Skeletal muscle tissue (tissue), 4 donors: ENCODE measurements around the gene INTS1. TPM values are rescaled to one million over a fixed set of nuclear protein-coding genes. Genes with fewer than 3 reads are reported as not detected.
A peak's percentile ranks its signal among the peaks of the same experiment; 100 is the strongest.

Experiments
- H3K27ac ChIP-seq: one replicate; pipeline ENCODE4 v1.7.0; 2013; ENCODE audit warnings: mild to moderate bottlenecking, low read depth, low read length, inconsistent platforms
- H3K27me3 ChIP-seq, 3 donors: one replicate each; pipeline ENCODE4 v1.7.0; 2013; ENCODE audit warnings: low read length in 3 of 3; ENCODE audit not compliant: control insufficient read depth in 3 of 3, insufficient read depth in 3 of 3
- H3K36me3 ChIP-seq, 3 donors: one replicate each; pipeline ENCODE4 v1.7.0; 2013; ENCODE audit warnings: low read length in 3 of 3; ENCODE audit not compliant: control insufficient read depth in 3 of 3, insufficient read depth in 3 of 3
- H3K4me1 ChIP-seq, 3 donors: one replicate each; pipeline ENCODE4 v1.7.0; 2013; ENCODE audit warnings: low read length in 3 of 3, mild to moderate bottlenecking in 3 of 3; ENCODE audit not compliant: control insufficient read depth in 3 of 3, insufficient read depth in 3 of 3
- H3K4me3 ChIP-seq, 3 donors: one replicate each; pipeline ENCODE4 v1.7.0; 2013; ENCODE audit warnings: low read length in 3 of 3
- H3K9ac ChIP-seq, 3 donors: one replicate each; pipeline ENCODE4 v1.7.0; 2013; ENCODE audit warnings: low read length in 3 of 3, mild to moderate bottlenecking in 3 of 3, moderate library complexity in 2 of 3, low read depth in 1 of 3
- H3K9me3 ChIP-seq, 3 donors: one replicate each; pipeline ENCODE4 v1.7.0; 2013; ENCODE audit warnings: low read length in 3 of 3; ENCODE audit not compliant: control insufficient read depth in 3 of 3
- total RNA-seq: library from RNA; depleted of rRNA; stranded (reverse); fragments of >200 nt; gene quantifications from one replicate; pipeline ENCODE4 v1.2.3, GENCODE V29; 2014
- donor health status: Osteomylitis.

INTS1 gene
- total RNA-seq, 1 donor from 2014 or later, result 16.7 TPM

DNA sequence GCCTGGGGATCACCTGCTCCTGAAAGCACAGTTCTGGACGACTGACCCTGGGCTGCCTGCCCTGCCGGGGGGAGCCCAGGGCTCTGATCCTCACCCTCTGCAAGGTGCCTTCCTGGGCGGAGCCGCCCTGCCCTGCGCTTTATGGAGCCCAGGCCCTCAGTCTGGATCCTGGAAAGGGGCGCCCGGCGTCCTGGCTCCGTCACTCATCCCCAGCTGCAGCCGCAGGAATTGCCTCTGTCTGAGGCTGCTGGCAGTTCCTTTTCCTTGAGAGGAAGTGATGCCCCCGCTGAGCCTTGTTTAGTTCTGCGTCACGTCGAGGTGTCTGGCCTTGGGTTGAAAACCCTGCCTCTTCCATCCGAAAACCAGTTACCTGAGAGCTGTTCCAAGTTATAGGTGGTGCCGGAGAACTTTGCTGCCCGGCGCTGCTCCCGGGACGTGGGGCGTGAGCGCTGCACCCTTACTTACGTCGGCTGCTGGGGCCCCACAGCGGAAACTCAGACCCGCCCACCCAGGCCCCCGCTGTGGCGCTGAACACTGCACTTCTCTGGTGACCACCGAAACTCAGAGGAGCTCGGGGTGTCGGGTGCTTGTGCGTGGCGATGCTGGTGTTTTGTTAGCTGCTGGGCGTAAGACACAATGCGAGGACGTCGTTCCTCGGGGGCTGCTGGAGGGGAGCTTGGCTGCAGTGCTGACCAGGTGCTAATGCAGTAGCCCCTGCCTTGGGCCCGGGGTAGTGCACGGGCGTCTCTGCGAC is 31.7 kb upstream of the INTS1 start:
- Histone ChIP-seq H3K4me3 (peak overlapping the region; percentile 66 to 83 (median 82)), H3K9ac (peak overlapping the region in 2 of 3 donors; percentile 94 to 96), H3K9me3 (no peaks in the 10 kb centered on the region), H3K36me3 (peaks cover 11 to 17% (median 11%) of the 10 kb centered on the region in 3 donors), H3K27ac (peak overlapping the region; percentile 100), H3K27me3 (no peaks in the 10 kb centered on the region), H3K4me1 (peaks cover 60 to 79% (median 74%) of the 10 kb centered on the region in 3 donors)

- Histone ChIP-seq H3K9ac (peak overlapping the region in 2 of 3 donors; percentile 25 to 92), H3K27me3 (no peaks in the 10 kb centered on the region), H3K4me3 (no peak overlapping the region), H3K4me1 (peaks cover 60 to 81% (median 74%) of the 10 kb centered on the region in 3 donors), H3K27ac (peak overlapping the region; percentile 100), H3K9me3 (no peaks in the 10 kb centered on the region), H3K36me3 (peaks cover 5 to 11% (median 7%) of the 10 kb centered on the region in 3 donors)
Measured at GRCh38 chr7:1535100-1535458, 30.9 kb upstream of the INTS1 start.

DNA sequence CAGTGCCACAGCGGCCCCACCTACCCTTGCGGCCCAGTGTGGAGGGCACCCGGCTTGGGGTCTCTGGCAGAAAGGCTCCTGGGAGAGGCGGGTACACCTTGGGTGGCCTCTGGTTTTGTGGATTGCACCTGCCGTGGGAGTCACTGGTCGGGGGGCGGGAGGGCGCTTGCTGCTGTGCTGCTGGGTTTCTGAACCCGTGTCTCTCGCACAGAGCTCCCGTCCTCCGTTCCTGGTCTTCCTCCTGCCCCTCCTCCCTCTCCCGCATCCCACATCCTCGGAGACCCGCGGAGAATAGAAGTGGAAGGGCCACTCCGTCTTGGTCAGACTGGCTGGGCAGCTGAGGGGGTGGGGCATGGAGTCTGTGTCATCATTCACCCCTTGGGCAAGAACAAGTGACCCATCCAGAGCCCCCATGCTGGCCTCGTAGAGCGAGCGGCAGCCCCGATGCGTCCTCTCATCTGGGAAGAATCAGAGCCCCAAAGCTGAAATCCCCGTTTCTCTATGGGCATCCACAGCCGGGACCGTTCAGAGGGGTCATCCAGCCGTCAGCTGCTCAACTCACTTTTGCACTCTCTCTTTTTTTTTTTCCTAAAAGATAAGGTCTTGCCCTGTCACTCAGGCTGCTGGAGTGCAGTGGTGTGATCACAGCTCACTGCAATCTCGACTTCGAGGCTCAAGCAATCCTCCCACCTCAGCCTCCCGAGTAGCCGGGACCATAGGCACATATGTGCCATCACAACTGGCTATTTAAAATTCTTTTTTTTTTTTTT is 30.3 kb upstream of the INTS1 start:
- H3K36me3 ChIP-seq, result peaks cover 2 to 5% (median 4%) of the 10 kb centered on the region in 3 donors
- peak overlapping the region in 2 of 3 donors; percentile 92 to 95 for H3K9ac ChIP-seq
- peaks cover 63 to 82% (median 74%) of the 10 kb centered on the region in 3 donors for H3K4me1 ChIP-seq
- peak overlapping the region in 1 of 3 donors; percentile 29 for H3K4me3 ChIP-seq
- H3K9me3 ChIP-seq, result no peaks in the 10 kb centered on the region
- no peaks in the 10 kb centered on the region for H3K27me3 ChIP-seq
- H3K27ac ChIP-seq, result peak overlapping the region; percentile 100

DNA sequence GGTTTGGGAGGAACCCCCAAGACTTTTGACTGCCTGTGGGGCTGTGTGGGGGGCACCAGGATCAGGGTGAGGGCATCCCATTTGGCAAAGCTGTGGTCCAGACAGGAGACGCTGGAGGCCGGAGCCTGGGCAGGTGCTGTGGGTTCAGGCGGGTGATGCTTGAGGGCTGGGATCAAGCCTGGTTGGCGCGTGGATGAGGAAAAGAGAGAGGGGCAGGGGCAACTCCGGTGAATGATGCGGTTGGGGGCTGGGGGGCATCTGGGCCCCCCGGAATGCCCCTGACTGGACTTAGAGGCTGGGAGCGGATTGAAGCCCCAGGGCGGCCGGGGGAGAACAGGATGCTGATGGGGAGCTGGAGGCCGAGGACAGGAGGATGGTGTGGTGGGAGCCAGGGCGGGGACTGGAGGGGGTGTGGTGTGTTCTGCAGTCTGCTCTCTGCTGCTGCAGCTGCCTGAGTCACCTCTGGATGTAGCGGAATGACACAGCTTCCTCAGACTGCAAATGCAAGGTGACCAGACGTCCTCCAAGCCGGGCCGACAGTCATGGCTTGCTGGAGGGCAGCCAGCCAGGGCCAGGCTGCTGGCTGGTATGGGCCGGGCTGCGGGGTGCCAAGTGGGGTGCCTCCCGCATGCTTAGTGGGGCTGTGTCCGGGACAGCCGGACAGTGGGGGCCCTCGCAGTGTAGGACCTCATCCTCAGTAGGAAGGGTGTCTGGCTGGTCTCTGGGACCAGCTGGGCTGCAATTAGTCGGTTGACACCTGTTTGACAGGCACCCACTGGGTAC is 29.5 kb upstream of the INTS1 start:
- Histone ChIP-seq H3K9me3 (no peaks in the 10 kb centered on the region), H3K4me3 (peak overlapping the region; percentile 75 to 83 (median 81)), H3K4me1 (peaks cover 58 to 74% (median 68%) of the 10 kb centered on the region in 3 donors), H3K36me3 (no peaks in the 10 kb centered on the region), H3K27me3 (no peaks in the 10 kb centered on the region), H3K9ac (peak overlapping the region; percentile 80 to 95 (median 92)), H3K27ac (peak overlapping the region; percentile 100)

GRCh38 chr7:1533255-1533546 is 29.0 kb upstream of the INTS1 start:
- no peaks in the 10 kb centered on the region for H3K27me3 ChIP-seq
- peak overlapping the region; percentile 75 to 83 (median 81) for H3K4me3 ChIP-seq
- peak overlapping the region; percentile 80 to 95 (median 92) for H3K9ac ChIP-seq
- H3K4me1 ChIP-seq, result peaks cover 54 to 70% (median 64%) of the 10 kb centered on the region in 3 donors
- H3K27ac ChIP-seq, result peak overlapping the region; percentile 100
- H3K9me3 ChIP-seq, result no peaks in the 10 kb centered on the region
- H3K36me3 ChIP-seq, result no peaks in the 10 kb centered on the region

DNA sequence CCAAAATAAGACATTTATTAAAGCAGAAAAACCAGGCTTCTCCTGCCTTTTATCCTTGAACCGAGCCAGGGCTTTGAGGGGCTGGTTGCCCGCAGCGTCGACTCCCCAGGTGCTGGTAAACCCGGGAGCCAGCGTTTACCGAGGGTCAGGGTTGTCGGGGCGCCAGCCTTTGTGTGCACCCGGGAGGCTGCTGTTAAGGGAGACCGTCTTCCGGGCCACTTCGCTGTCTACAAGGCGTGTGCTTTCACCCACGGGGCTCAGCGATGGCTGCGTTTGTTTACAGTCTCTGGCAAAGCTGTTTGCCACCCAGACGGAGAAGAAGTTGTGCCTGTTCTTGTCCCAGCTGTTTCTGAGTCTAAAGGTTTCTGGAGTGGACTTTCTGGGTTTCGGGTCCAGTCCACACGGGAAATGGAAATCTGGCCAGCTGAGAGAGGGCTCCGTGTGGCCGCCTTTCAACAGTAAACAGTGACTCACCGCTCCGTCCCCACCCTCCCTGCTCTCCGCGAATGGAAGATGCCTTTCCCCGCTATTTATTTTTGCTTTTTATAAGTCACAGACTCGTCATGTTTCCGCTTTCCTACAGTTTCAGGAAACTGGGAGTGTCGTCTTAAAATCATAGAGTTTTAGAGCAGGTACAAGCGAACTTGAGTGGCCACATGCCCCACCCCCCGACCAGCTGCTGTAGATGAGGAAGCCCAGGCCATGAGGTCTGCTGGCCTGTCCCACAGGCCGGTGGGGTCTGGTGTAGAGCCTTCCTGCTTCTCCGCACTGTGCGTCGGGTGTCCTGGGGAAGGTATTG is 28.5 kb upstream of the INTS1 start:
- Histone ChIP-seq H3K36me3 (no peaks in the 10 kb centered on the region), H3K27me3 (no peaks in the 10 kb centered on the region), H3K27ac (peak overlapping the region; percentile 100), H3K9me3 (no peaks in the 10 kb centered on the region), H3K4me1 (peaks cover 51 to 66% (median 59%) of the 10 kb centered on the region in 3 donors), H3K9ac (peak overlapping the region; percentile 80 to 95 (median 92)), H3K4me3 (peak overlapping the region; percentile 75 to 83 (median 81))

DNA sequence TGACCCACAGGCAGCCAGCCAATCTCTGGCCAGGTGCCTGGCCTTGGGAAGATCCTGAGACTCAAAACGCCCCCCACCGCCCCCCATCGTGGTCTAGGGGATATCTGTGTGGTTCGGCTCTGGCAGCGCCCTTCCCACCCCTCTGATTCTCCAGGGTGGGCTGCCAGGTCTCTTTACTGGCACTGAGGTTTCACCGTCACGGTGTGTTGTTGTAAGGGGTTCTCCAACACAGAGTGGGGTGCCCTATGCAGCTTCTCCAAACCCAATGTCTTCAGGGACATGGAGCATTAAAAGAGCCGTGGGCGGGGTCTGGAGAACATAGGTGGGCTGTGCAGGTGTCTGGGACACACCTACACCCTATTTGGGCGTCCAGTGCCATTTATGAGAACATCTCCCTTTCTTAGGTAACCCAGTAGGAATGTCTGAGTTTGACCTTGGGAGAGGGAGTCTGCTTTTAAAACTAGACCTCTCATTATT is 27.8 kb upstream of the INTS1 start:
- Histone ChIP-seq H3K4me1 (peaks cover 47 to 62% (median 56%) of the 10 kb centered on the region in 3 donors), H3K36me3 (no peaks in the 10 kb centered on the region), H3K4me3 (peak overlapping the region; percentile 75 to 83 (median 81)), H3K27ac (peak overlapping the region; percentile 100), H3K9ac (peak overlapping the region; percentile 80 to 95 (median 92)), H3K27me3 (no peaks in the 10 kb centered on the region), H3K9me3 (no peaks in the 10 kb centered on the region)

- Histone ChIP-seq H3K4me3 (peak overlapping the region; percentile 75 to 83 (median 81)), H3K27ac (peak overlapping the region; percentile 100), H3K27me3 (no peaks in the 10 kb centered on the region), H3K9me3 (no peaks in the 10 kb centered on the region), H3K4me1 (peaks cover 41 to 56% (median 51%) of the 10 kb centered on the region in 3 donors), H3K36me3 (no peaks in the 10 kb centered on the region), H3K9ac (peak overlapping the region; percentile 80 to 95 (median 92))
Measured at GRCh38 chr7:1531263-1531978, 27.2 kb upstream of the INTS1 start.
